OCI-LY7 (cell line): ENCODE results near the gene NACC2.

Source experiments
- CTCF ChIP-seq: fragments of 200-600 bp; sonication (generic); conservative IDR thresholded peaks from 2 replicates; pipeline ENCODE4 v1.5.1; 2014; ENCODE audit warnings: mild to moderate bottlenecking, antibody characterized with exemption, low read length, moderate library complexity, mixed read lengths
- EZH2phosphoT487 ChIP-seq: fragments of 200-600 bp; sonication (generic); IDR thresholded peaks from 2 replicates; pipeline ENCODE4 v1.6.1; 2018; ENCODE audit warnings: low read depth, borderline replicate concordance, mild to moderate bottlenecking, mixed run types, antibody characterized with exemption, low read length, moderate library complexity, mixed read lengths

GRCh38 chr9:136136127-136136925 lies 41.2 kb upstream of the NACC2 start:
- TF ChIP-seq CTCF (no peak), EZH2phosphoT487 (no peak)
